IMR-90 (cell line): Measurements from ENCODE around the gene CDH23. TPM values are rescaled to one million over a fixed set of nuclear protein-coding genes. Genes with fewer than 3 reads are reported as not detected.

ENCODE experiments used
- ATAC-seq: fragments of 200-7000 bp; cut with Tn5 transposase; 2 replicates; pipeline ENCODE4 v1.9.1; 2020; ENCODE audit warnings: low read depth, mild to moderate bottlenecking, moderate library complexity
- BruUV-seq: library from RNA; stranded (reverse); fragments of 400-500 nt; replicated peaks from 2 replicates; lab custom pipeline; 2021; lab: Mats Ljungman, UMichigan
- CTCF ChIA-PET: fragments of 300-600 bp; formaldehyde crosslinking; extraction: SDS; loops from one replicate; lab custom pipeline; 2021; ENCODE audit warnings: antibody characterized with exemption; lab: Yijun Ruan, JAX
- POLR2A ChIA-PET: fragments of 300-600 bp; sonication (Branson Sonifier 250); formaldehyde crosslinking; loops from one replicate; lab custom pipeline; 2022; ENCODE audit warnings: antibody characterized with exemption; ENCODE audit not compliant: unreplicated experiment; lab: Charles Lee
- DNase-seq: peaks from one replicate; pipeline ENCODE4 v3.0.0; 2013
- H2AFZ ChIP-seq: replicated peaks from 2 replicates; pipeline ENCODE3; 2013; ENCODE audit warnings: low read length, mild to moderate bottlenecking; ENCODE audit not compliant: poor library complexity
- H2AK5ac ChIP-seq: 2 replicates; pipeline ENCODE4 v1.6.1; 2013; ENCODE audit warnings: low read depth, low read length, inconsistent platforms
- H2AK9ac ChIP-seq: replicated peaks from 2 replicates; pipeline ENCODE3; 2013; ENCODE audit warnings: mild to moderate bottlenecking, low read depth, low read length, moderate library complexity; ENCODE audit not compliant: poor library complexity
- H2BK120ac ChIP-seq: 2 replicates; pipeline ENCODE4 v1.6.1; 2013; ENCODE audit warnings: low read depth, low read length, inconsistent platforms
- H2BK15ac ChIP-seq: 3 replicates; pipeline ENCODE4 v1.6.1; 2013; ENCODE audit warnings: low read depth, low read length, inconsistent platforms
- H2BK20ac ChIP-seq: 2 replicates; pipeline ENCODE4 v1.6.1; 2013; ENCODE audit warnings: low read depth, mild to moderate bottlenecking, inconsistent platforms, low read length, moderate library complexity
- H2BK5ac ChIP-seq: 2 replicates; pipeline ENCODE4 v1.6.1; 2013; ENCODE audit warnings: mild to moderate bottlenecking, low read depth, low read length, inconsistent platforms; ENCODE audit not compliant: poor library complexity, severe bottlenecking
- H3K14ac ChIP-seq: replicated peaks from 2 replicates; pipeline ENCODE4 v1.6.1; 2013; ENCODE audit warnings: low read depth, low read length, inconsistent platforms
- H3K18ac ChIP-seq: 2 replicates; pipeline ENCODE4 v1.6.1; 2013; ENCODE audit warnings: low read depth, low read length, control low read depth
- H3K23ac ChIP-seq: 2 replicates; pipeline ENCODE4 v1.6.1; 2013; ENCODE audit warnings: low read depth, low read length, inconsistent platforms
- H3K27ac ChIP-seq: 2 replicates; pipeline ENCODE4 v1.5.1; 2013; ENCODE audit warnings: mild to moderate bottlenecking, control low read depth, low read length; ENCODE audit not compliant: insufficient read depth
- H3K27me3 ChIP-seq: 2 replicates; pipeline ENCODE4 v1.6.1; 2013; ENCODE audit warnings: low read length; ENCODE audit not compliant: control insufficient read depth, insufficient read depth
- H3K36me3 ChIP-seq: 2 replicates; pipeline ENCODE4 v1.6.1; 2013; ENCODE audit warnings: low read length, mixed read lengths; ENCODE audit not compliant: control insufficient read depth, insufficient read depth
- H3K4ac ChIP-seq: 2 replicates; pipeline ENCODE4 v1.6.1; 2013; ENCODE audit warnings: low read depth, low read length, inconsistent platforms
- H3K4me1 ChIP-seq: 2 replicates; pipeline ENCODE4 v1.6.1; 2013; ENCODE audit warnings: low read length, mixed read lengths; ENCODE audit not compliant: control insufficient read depth, insufficient read depth
- H3K4me2 ChIP-seq: 2 replicates; pipeline ENCODE4 v1.6.1; 2013; ENCODE audit warnings: low read depth, mild to moderate bottlenecking, control low read depth, low read length, moderate library complexity
- H3K4me3 ChIP-seq: 2 replicates; pipeline ENCODE4 v1.5.1; 2013; ENCODE audit warnings: low read depth, mild to moderate bottlenecking, control low read depth, low read length, moderate library complexity; ENCODE audit not compliant: insufficient read depth
- H3K56ac ChIP-seq: 2 replicates; pipeline ENCODE4 v1.6.1; 2013; ENCODE audit warnings: low read length, inconsistent platforms; ENCODE audit not compliant: insufficient read depth; ENCODE audit errors: extremely low read depth
- H3K79me1 ChIP-seq, 2 experiments: 2 replicates each; pipeline ENCODE4 v1.6.1; 2013; ENCODE audit warnings: low read length in 2 of 2, inconsistent platforms in 1 of 2, low read depth in 1 of 2
- H3K9ac ChIP-seq: 2 replicates; pipeline ENCODE4 v1.6.1; 2013; ENCODE audit warnings: low read depth, low read length, control low read depth
- H3K9me1 ChIP-seq: 2 replicates; pipeline ENCODE4 v1.6.1; 2013; ENCODE audit warnings: low read length, inconsistent platforms; ENCODE audit not compliant: insufficient read depth
- H3K9me3 ChIP-seq: 2 replicates; pipeline ENCODE4 v1.6.1; 2013; ENCODE audit warnings: low read length; ENCODE audit not compliant: control insufficient read depth, insufficient read depth
- H4K20me1 ChIP-seq: 2 replicates; pipeline ENCODE4 v1.6.1; 2013; ENCODE audit warnings: low read length, inconsistent platforms; ENCODE audit not compliant: insufficient read depth
- H4K5ac ChIP-seq: 2 replicates; pipeline ENCODE4 v1.6.1; 2013; ENCODE audit warnings: mild to moderate bottlenecking, low read depth, low read length, control low read depth
- H4K8ac ChIP-seq, 2 experiments: 2 replicates each; pipeline ENCODE4 v1.6.1; 2013; ENCODE audit warnings: low read depth in 2 of 2, low read length in 2 of 2, control low read depth in 1 of 2, inconsistent platforms in 1 of 2
- H4K91ac ChIP-seq: 2 replicates; pipeline ENCODE4 v1.6.1; 2013; ENCODE audit warnings: low read depth, low read length, inconsistent platforms; ENCODE audit not compliant: insufficient read depth
- BHLHE40 ChIP-seq: fragments of 150-350 bp; IDR thresholded peaks from 2 replicates; pipeline ENCODE4 v1.6.1; 2016; ENCODE audit warnings: mild to moderate bottlenecking, low read depth, low read length
- MAFK ChIP-seq: IDR thresholded peaks from 2 replicates; pipeline ENCODE4 v1.6.1; 2012; ENCODE audit warnings: low read depth, low read length, improper control_type of control experiment
- WGBS, 2 experiments: methylation state at CpG; one replicate each; pipeline versions ENCODE4 v1.1.5 to v1.1.7; 2013; ENCODE audit warnings: missing lambda C conversion rate in 2 of 2; ENCODE audit not compliant: insufficient read length in 1 of 2; ENCODE audit errors: extremely low coverage in 2 of 2; 5-methylcytosine and 5-hydroxymethylcytosine counted together
- dilution Hi-C: fragments of 300-500 bp; cut with HindIII; formaldehyde crosslinking; loops from one replicate; pipeline ENCODE4 v1.14.3; 2018; ENCODE audit warnings: low sequenced_read_pairs; ENCODE audit not compliant: unreplicated experiment
- in situ Hi-C: fragments of 300-500 bp; cut with MboI; formaldehyde crosslinking; loops from 3 replicates; pipeline ENCODE4 v1.14.3; 2019; ENCODE audit warnings: low sequenced_read_pairs, inconsistent platforms, mixed read lengths
- intact Hi-C: fragments of 100-400 bp; cut with micrococcal nuclease; formaldehyde crosslinking; loops from 2 replicates; pipeline ENCODE4 v1.10.0; 2022
- polyA plus RNA-seq, 3 experiments: library from polyadenylated mRNA; depleted of rRNA; stranded (reverse); fragments of >200 nt; gene quantifications; 2 replicates each; pipeline ENCODE4 v1.2.3, GENCODE V29; 2012; ENCODE audit warnings: low replicate concordance in 1 of 3
- total RNA-seq: library from RNA; depleted of rRNA; stranded (reverse); fragments of >200 nt; gene quantifications from 2 replicates; pipeline ENCODE4 v1.2.3, GENCODE V29; 2012

The CDH23 gene
- total and polyA plus RNA-seq, 2 of the 4 experiments (the other 2 are of a cell fraction): under 0.01 to 0.03 TPM

DNA sequence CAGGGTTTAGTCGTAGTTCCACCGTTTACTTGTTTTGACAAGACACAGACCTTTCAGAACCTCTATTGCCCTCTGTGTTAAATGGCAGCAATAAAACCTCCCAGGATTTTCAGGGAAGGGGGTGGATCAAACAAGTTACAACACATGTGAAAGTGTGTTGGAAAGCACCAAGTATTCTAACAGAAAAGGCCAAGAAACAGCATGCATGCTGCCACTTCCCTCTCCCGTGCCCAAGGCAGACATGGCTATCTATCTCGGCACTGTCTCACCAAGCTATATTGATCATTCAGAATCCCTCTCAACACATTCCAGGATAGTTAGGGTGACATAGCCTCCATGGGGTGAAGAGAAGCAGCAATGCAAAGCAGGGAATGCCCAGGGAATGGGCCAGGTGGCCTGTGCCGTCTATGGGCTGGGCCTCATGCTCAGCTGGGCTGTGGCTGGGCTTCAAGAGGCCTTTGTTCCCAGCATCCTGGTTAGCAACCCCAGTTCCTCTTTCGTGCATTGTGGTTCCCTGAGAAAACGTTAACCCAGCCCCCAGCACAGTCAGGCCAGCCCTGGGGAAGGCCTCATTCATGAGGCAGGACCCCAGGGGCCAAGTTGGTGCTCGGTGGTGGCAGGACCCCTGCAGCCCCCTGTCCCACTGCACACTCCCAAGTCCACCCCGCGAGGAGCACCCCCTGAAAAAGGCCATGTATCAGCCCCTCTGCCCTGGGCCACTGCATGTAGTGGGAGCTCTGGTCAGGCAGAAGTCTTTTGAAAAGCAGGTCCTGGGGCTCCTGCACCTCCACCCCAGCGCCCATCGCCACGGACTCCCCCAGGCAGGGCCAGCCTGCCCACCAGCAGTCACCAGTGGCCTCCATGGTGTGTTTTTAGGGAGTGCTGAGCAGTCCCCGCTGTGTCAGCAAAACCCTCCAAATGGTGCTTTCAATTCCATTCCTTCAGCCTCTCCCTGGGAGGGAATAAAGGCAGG lies 351.1 kb downstream of the CDH23 start:
- Histone ChIP-seq H3K79me1 (no peaks in the 10 kb centered on the region), H3K56ac (no peak overlapping the region), H3K9me1 (0 out of 2 replicates have a peak, but pooled peaks cover 5% of the 10 kb centered on the region), H3K4ac (no peak overlapping the region), H4K5ac (no peak overlapping the region), H3K18ac (no peak overlapping the region), H3K27ac (no peak overlapping the region), H2BK15ac (no peak overlapping the region), H3K23ac (no peak overlapping the region), H2AK9ac (no peak overlapping the region), H3K9me3 (no peaks in the 10 kb centered on the region; the same call in 1 of the 2 replicates), H4K8ac (no peak overlapping the region), H4K20me1 (no peaks in the 10 kb centered on the region; the same call in 1 of the 2 replicates), H3K14ac (no peak overlapping the region), H3K27me3 (peaks cover 7% of the 10 kb centered on the region), H2BK20ac (no peak overlapping the region), H2AK5ac (no peak overlapping the region), H3K4me3 (no peak overlapping the region), H2BK120ac (no peak overlapping the region), H3K4me1 (peaks cover under 1% of the 10 kb centered on the region; the same call in 1 of the 2 replicates), H3K9ac (no peak overlapping the region), H3K36me3 (peaks cover 7% of the 10 kb centered on the region; the same call in 1 of the 2 replicates), H2AFZ (no peak overlapping the region), H2BK5ac (no peak overlapping the region), H3K4me2 (no peak overlapping the region), H4K91ac (no peak overlapping the region)
- in situ Hi-C loops: no loop called here
- CTCF ChIA-PET: no interaction called here
- dilution Hi-C loops: no loop called here
- 71% methylated on average over 4 of the region's 14 CpGs; no CpG with 5 or more reads in 1 of the 2 experiments for WGBS, 2 experiments
- ATAC-seq (no peak), DNase-seq (no peak)
- peak; percentile 47 for TF ChIP-seq MAFK
- no peak for TF ChIP-seq BHLHE40
- BruUV-seq: no TSS peak
- POLR2A ChIA-PET: no interaction called here
- intact Hi-C loops: no loop called here
